Measurements from ENCODE around the gene LRRC32.

The LRRC32 gene, protein sequence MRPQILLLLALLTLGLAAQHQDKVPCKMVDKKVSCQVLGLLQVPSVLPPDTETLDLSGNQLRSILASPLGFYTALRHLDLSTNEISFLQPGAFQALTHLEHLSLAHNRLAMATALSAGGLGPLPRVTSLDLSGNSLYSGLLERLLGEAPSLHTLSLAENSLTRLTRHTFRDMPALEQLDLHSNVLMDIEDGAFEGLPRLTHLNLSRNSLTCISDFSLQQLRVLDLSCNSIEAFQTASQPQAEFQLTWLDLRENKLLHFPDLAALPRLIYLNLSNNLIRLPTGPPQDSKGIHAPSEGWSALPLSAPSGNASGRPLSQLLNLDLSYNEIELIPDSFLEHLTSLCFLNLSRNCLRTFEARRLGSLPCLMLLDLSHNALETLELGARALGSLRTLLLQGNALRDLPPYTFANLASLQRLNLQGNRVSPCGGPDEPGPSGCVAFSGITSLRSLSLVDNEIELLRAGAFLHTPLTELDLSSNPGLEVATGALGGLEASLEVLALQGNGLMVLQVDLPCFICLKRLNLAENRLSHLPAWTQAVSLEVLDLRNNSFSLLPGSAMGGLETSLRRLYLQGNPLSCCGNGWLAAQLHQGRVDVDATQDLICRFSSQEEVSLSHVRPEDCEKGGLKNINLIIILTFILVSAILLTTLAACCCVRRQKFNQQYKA

DNA sequence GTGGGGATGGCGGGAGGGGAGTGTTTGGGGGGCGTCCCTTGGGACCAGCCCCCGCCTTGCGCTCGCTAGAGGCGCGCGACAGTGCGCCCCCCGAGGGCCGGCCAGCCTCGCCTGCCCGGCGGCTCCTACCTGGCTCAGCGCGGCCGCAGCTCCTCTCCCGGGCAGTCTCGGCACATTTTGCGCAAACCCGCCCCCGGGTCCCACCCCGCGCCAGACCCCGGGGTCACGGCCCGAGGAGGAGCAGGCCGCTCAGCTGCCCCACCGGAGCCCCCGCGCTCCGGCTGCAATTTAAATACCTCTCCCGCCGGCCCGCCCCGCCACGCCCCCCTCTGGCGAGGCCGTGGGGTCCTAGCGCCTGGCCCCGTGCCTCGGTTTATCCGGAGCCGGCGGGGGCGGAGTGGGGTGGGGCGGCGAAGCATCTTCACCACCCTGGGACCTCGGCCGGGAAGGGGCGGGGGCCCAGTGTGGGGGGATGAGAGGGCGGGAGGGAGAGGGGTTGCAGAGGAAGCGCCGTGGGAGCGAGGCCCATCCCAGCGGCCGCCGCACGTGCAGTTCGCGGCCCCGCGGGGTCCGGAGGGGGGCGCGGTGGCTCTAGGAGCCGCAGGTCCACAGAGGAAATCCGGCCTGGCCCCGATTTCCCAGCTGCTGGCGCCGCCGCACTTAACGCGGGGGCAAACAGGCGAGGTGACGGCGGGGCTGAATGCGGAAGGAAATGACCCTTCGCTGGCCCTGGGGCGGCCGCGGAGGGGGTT is at the start of gene LRRC32:
TSS of gene LRRC32 (minus strand) at position 263 of the 752 bp plus-strand sequence. CDS start 4,793 bp downstream, outside the sequence.
- DNase-seq (ENCODE audit: low read depth in 2 of 2) = peak in 1 of 2 donors; percentile 13

DNA sequence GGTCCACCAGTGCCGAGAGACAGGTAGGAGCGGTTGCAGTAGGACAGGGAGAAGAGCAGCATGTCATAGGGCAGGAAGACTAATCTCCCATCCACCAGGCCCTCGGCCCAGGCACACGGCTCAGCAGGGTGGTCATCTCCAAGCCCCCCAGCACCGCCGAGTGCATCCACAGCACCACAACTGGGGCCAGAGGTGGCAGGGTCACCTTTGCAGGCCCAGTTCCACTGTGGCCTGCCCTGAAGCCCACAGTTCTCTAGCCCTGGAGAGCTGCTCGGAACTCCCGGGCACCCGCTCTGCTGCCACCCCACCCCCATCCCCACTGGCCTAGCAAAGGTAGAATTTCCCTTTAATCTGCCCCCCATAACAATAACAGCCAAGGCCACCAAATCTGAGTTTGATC is 49.1 kb upstream of the LRRC32 start:
- DNase-seq (ENCODE audit: low read depth in 2 of 2) = no peak

DNA sequence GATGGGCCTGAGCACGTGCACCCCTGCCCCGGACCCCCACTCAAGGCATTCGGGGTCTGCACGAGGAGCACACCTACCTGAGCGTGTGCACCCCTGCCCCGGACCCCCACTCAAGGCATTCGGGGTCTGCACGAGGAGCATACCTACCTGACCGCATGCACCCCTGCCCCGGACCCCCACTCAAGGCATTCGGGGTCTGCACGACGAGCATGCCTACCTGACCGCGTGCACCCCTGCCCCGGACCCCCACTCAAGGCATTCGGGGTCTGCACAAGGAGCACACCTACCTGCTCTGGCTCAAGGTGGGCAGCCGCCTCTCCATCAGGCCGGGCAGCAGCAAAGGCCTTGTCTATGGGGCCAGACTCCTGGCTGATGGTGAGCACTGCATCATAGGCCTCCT is 48.7 kb upstream of the LRRC32 start:
- no peak for DNase-seq (ENCODE audit: low read depth in 2 of 2)

DNA sequence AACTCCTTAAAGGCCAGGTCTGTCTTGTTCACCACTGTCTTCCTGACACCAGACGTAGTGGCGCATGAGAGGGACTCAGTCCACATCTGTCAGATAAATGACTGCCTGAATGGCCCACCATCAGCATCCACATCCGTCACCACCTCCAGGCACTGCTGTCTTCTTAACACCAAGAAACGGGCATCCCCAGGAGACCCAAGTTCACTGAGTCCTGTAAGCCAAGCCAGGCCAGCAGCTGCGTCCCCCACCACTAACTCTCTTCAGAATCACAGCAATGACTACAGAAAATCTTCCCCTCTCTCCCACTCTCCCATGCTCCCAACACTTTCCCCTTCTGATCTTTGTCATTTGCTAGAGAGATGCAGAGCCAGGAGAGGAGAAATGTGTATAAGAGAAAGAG is 47.3 kb upstream of the LRRC32 start:
- no peak for DNase-seq (ENCODE audit: low read depth in 2 of 2)

DNA sequence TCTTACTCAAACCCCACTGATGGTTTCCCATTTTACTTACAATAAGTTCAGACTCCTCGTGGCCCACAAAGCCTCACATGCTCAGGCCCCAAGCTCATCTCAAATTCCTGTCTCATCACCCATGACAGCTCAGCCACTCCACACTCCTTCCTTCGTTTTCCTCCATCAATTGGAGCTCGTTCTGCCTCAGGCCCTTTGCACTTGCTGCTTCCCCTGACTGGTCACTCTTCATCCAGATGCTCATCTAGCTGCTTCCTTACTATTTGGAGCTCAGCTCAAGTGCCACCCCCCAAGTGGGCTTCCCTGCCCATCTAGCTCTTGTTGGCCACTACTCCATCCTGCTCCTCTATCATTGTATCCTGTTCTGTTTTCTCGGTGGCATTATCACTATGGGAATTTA is 46.8 kb upstream of the LRRC32 start:
- no peak for DNase-seq (ENCODE audit: low read depth in 2 of 2)

DNA sequence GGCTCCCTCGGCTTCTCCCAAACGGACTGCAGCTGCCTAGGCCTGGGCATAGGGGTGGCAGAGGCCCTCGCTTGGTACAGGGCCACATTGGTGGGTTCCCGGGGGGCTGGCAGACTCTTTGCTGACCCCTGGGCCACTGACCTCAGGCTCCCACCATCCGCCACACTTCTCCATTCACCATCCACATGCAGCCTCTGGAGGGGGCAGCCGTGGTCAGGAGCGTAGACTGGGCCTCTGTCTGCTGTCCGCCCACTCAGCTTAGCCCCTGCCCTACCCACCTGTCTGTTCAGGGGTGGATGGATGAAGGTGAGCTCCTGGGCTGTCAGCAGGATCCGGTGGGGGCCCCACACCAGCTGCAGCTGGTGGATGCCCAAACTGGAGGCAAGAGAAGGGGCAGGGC is 45.7 kb upstream of the LRRC32 start:
- DNase-seq (ENCODE audit: low read depth in 2 of 2) = no peak

DNA sequence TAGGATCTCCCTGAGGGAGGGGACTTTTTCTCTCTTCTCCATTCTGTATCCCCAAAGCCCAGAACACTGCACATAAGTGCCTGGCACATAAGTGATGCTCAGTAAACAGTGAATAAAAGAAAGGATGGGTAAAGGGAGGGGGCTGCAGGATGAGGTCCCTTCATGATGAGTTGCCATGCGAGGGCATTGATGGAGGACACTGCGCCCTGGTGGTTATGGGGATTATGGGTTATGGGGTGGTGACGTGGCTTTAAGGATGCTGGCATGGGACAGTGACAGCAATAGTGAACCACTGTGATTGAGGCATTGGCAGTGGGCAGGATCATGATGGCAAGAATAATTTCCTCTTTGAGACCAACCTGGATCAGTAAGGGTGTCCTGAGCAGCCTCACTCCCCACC is 43.9 kb upstream of the LRRC32 start:
- no peak for DNase-seq (ENCODE audit: low read depth in 2 of 2)

DNA sequence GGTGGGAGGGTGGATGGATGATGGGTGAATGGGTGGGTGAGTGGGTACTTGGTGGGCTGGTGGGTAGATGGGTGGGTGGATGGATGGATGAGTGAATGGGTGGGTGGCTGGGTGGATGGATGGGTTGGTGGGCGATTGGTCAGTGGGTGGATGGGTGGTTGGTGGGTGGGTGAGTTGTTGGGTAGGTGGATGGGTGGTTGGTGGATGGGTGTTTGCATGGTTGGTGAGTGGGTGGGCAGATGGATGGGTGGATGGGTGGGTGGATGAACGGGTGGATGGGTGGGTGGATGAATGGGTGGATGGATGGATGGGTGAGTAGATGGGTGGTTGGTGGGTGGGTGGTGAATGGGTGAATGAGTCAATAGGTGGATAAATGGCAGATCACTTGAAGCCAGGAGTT is 43.0 kb upstream of the LRRC32 start:
- no peak for DNase-seq (ENCODE audit: low read depth in 2 of 2)

DNA sequence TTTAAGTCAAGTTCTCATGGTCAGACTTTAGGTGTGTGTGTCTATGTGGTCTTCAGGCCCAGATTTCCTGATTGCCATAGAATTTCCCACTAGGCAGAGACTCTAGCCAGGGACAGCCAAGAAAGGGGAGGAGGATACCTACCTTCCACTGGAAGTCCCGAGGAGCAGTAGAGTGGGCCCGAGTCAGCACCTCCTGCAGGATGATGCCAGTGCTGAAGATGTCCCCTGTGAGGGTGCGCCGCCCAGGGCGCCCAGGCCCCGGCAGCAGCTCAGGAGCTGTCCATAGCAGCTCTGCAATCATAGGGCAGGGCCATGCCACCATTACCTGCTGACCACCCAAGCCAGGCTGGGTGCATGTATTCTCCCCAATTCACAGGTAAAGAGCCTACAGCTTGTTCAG is 41.6 kb upstream of the LRRC32 start:
- no peak for DNase-seq (ENCODE audit: low read depth in 2 of 2)

DNA sequence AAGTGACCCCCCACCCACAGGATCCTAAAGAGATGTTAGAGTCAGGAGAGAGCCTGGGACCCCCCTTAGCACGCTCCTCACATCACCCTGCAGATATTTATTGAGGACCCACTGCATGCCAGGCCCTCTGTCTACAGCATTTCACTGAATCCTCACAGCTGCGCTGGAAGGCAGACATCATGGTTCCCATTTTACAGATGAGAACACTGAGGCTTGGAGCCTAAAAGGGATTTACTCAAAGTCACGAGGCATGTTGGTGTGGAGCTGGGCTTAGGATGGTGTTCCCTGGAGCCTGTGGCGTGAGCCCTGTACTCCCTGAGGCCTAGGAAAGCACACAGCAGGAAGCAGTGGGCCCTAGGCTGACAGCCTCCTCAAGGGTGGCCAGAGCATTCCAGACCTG is 39.2 kb upstream of the LRRC32 start:
- no peak for DNase-seq (ENCODE audit: low read depth in 2 of 2)

DNA sequence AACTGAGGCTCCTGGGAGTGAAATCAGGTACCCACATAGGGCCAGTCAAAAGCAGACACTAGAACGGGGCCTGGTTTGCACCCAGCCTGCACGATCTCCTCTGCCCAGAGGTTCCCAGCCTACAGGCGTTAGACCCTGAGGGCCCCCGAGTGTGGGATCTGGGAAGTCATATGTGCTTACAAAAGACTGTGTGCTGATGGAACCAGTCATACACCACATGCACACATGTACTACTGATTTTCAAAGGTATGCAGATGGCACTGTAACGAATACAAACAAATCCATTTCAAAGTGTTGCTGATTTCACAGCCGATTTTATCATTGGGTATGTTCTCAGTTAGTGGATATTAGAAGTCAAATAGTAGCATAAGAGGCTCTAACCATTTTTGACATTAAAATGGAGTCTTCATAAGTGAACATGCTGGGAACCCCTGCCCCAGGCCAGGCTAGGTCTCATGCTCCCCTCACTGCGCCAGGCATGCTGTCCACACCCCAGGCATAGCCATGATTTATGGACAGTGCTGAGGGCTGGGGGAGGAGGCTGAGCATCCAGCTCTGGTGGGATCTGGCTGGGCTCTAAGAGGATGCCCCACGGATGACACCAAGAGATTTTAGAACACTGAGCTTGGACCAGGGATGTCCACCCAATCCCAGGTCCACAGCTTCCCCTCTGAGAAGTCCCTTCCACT is 38.6 kb upstream of the LRRC32 start:
- DNase-seq (ENCODE audit: low read depth in 2 of 2) = no peak

DNA sequence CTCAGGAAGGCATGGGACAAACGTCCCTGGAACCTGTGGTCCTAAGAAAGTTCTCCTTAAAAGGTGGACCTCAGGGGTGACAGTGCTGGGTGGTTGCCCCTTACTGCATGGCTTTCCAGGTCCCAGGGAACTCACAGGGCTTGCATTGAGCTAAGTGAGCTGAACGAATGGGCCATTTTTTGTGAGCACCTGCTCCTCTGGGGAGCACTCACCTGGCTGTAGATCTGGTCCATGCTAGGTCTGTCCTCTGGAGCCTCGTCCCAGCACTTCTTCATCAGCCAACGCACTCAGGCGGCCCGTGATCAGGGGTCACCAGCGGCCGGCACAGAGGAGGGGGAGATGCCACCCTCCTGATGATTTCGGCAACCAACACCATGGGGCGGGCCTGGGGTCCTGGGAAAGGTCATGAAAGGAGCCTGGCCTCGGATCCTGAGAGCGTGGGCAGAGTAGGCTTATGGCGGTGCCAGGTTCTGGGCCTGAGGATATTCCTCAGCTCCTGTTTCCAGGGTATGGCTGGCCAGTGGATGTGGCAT is 36.8 kb upstream of the LRRC32 start:
- DNase-seq (ENCODE audit: low read depth in 2 of 2) = no peak

DNA sequence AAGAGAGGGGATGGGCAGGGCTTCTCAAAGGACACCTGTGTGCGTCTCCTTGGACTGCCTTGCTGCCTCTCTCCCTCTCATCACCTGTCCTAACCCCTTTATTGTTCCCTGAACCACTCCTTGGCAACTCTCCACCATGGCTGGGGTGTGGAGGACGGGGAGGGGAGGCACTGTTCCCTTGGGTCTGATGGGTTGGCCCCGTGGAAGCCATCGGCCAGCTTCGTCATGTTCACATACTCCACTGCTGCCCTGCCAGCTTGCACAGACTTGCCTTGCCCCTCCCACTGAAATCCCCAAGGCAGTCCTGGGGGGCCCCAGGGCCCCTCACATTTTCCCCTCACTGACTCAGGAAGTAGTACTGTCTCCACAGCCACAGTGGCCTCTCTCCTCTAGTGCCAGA is 36.1 kb upstream of the LRRC32 start:
- DNase-seq (ENCODE audit: low read depth in 2 of 2) = no peak

DNA sequence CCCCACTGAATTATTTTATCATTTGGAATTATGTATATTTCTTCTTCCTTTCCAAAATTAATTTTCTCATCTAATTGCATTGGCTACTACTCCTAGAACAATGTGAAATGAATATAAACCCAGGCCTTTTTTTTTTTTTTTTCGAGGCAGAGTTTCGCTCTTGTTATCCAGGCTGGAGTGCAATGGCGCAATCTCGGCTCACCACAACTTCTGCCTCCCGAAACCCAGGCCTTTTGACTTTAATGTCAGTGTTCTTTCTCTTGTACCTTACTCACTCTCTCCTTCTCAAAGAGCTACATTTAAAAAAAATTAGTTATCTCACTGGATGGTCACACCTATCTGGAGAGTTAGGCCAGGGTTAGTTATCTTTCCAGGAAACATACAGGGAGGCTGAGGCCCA is 35.3 kb upstream of the LRRC32 start:
- DNase-seq (ENCODE audit: low read depth in 2 of 2) = no peak

DNA sequence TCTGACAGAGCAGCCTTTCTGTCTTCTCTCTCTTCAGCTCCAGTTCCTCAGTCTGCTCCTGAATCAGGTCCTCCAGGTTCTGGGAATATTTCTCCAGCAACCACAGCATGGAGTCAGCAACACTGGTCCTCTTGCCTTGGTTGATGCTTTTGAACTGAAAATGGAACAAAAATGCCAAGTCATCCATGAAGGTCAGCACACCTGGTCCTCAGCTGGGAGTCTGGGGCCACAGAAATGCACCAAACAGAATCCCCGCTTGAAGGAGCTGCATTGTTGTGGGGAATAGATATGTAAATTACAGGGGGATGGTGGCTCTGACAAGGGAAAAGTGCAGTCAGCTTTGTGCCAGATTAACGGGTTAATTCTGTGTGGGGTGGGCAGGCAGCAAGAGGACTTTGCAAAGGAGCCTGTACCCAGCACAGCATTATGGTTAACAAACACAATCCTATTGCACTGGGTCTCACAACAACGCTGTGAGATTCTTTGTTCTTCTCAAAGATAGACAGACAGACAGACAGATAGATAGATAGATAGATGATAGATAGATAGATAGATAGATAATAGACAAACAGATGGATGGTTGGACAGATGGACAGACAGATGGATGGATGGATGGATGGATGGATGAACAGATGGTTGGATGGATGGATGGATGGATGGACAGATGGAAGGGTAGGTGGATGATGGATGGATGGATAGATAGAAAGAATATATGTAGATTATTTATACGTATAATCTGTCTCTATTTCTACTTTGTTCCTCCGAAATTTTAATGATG is 33.8 kb upstream of the LRRC32 start:
- DNase-seq (ENCODE audit: low read depth in 2 of 2) = no peak

DNA sequence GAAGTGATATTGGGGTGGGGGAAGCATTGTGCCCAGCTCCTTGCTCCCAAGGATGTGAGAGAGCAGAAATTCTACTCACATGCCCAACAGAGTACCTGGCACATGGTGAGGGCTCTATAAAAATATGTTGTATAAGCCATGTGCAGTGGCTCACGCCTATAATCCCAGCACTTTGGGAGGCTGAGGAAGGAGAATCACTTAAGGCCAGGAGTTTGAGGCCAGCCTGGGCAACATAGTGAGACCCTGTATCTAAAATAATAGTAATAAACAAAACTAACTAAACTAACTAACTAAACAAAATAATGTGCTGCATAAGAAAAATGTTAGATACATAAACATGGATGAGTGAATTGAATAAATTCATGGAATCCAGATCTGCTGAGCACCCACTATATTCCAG is 33.2 kb upstream of the LRRC32 start:
- no peak for DNase-seq (ENCODE audit: low read depth in 2 of 2)

DNA sequence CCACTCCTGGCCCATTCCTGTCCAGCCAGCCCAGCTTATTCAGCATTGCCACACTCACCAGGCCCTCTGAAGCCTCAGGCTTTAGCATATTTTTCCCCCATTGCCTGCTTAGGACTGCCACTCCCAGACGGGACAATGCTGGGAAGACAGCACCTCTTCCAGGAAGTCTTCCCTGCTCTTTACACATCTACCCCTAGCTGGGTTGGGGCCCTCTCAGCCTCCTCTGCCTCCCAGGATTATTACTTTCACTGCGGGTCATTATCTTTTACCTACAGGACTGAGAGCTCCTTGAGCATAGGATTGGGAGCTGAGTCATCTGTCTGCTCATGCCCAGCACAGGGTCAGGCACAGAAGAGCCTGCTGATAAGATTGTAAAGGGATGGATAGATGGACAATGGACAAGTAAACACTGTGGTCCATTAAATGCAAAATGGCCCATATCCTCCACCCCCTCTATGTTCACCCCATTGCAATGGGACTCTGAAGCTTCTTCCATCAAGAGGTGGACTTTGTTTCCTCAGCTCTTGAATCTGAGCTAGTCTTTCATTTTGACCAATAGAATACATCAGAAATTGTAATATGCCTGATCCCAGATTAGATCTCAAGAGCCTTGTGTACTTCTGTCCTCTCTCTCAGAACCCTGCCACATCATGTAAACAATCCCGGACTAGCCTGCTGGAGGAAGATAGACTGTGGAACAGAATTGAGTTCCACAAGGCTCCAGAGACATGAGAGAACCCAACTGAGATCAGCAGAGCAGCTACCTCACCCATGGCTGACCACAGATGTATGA is 32.0 kb upstream of the LRRC32 start:
- no peak for DNase-seq (ENCODE audit: low read depth in 2 of 2)

DNA sequence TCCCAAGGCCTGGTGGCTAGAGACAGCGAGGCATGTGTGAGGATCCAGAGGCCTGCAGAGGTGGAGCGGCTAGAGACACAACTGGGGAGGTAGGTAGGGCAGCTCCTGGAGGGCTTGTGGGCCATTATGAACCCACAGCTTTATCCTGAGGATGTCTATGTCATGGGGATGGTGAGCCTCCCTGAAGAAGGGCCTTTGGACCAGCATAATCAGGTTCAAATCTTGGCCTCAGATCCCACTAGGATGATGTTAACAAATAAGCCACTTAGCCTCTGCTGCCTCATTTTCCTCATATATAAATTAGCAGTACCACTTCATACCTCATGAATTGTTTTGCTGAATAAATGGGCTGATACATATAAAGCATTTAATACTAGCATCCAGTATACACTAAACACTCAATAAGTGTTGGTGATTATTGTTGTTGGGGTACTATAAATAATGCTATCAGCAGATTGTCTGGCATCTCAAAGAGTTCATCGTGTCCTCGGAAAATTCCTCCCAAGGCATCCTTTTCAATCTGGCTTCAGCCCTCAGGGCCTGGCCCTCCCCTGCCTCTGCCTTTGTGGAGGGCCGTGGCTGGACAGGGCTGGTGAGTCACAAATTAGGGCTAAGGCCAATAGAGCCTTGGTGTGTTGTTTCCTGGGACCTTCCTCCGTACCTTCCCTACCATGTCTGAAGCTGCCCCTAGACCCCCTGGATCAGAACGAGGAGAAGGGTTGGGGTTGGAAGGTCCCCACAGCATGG is 30.9 kb upstream of the LRRC32 start:
- DNase-seq (ENCODE audit: low read depth in 2 of 2) = no peak
